ENCODE measurements around the gene PKD1L1.
"Not testable (repeated sequence)": the region's sequence is repeated elsewhere in the genome, so short reads cannot be mapped to it uniquely, and the experiment has no call there.

DNA sequence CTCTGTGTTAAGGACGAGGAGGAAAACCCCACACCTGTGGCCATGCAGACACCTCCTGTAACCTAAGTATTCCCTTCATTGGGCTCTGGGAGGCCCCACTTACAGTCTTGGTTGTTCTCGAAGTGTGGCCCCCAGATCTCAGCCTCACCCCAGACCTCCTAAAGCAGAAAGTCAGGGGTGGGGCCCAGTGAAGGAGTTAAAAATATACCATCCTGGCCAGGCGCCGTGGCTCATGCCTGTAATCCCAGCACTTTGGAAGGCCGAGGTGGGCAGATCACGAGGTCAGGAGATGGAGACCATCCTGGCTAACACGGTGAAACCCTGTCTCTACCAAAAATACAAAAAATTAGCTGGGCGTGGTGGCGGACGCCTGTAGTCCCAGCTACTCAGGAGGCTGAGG lies 5.6 kb downstream of the PKD1L1 start:
- not testable (repeated sequence) for TF ChIP-seq POLR2AphosphoS5 (IDR thresholded peaks at IDR 0.05; ENCODE audit: low read depth, low read length); SP1 (IDR thresholded peaks at IDR 0.05; ENCODE audit: low read depth)

Measured in HCT116 (cell line).